ENCODE data around the gene GJA4.

DNA sequence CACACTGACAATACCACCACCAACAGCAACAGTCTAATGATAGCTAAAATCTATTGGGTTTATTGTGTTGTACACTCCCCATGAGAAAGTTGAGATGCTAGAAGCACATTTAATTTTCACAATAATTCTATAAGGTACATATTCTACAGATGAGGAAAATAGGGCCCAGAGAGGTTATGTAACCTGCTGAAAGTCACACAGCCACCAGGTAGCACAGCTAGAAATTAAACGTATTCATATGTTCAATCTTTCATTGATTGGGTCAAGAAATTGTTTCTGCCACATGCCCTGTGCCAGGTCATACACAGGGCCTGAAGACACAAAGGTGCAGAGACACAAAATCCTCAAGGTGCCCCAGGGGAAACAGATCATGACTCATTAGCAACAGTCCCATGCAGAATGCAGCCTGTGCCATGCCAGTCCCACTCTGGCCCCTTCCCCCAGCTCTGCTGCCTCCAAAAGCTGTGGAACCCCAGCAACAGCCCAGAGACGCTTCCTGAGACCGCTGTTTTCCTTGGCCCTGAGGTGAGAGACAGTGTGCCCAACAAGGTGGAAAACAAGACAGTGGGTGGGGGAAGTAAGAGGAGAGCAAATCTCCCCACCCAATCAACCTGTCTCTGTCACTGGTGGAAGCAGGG, 32.1 kb downstream of the GJA4 start:
- TF ChIP-seq, protein P1, sequence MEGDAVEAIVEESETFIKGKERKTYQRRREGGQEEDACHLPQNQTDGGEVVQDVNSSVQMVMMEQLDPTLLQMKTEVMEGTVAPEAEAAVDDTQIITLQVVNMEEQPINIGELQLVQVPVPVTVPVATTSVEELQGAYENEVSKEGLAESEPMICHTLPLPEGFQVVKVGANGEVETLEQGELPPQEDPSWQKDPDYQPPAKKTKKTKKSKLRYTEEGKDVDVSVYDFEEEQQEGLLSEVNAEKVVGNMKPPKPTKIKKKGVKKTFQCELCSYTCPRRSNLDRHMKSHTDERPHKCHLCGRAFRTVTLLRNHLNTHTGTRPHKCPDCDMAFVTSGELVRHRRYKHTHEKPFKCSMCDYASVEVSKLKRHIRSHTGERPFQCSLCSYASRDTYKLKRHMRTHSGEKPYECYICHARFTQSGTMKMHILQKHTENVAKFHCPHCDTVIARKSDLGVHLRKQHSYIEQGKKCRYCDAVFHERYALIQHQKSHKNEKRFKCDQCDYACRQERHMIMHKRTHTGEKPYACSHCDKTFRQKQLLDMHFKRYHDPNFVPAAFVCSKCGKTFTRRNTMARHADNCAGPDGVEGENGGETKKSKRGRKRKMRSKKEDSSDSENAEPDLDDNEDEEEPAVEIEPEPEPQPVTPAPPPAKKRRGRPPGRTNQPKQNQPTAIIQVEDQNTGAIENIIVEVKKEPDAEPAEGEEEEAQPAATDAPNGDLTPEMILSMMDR (IDR thresholded peaks at IDR 0.05), result no peak
- TF ChIP-seq EP300 (IDR thresholded peaks at IDR 0.05), result no peak
- no peak for TF ChIP-seq POLR2AphosphoS5 (IDR thresholded peaks at IDR 0.05)

Data from upper lobe of left lung (tissue), 4 donors.